HG02970 (cell line): Measurements from ENCODE around the gene WDR5.

Experiments
- ATAC-seq: cut with Tn5 transposase; IDR thresholded peaks from one replicate; pipeline ENCODE4 v1.9.1; 2021; ENCODE audit warnings: mild to moderate bottlenecking, moderate library complexity, moderate number of reproducible peaks; ENCODE audit not compliant: unreplicated experiment, low FRiP score

The WDR5 gene

GRCh38 chr9:134131471-134132207 is 4.2 kb upstream of the WDR5 start:
- no peak for ATAC-seq

- ATAC-seq = no peak
Measured at GRCh38 chr9:134132208-134132870, 3.5 kb upstream of the WDR5 start.

- no peak for ATAC-seq
Measured at GRCh38 chr9:134134949-134135342, 936 bp upstream of the WDR5 start.

GRCh38 chr9:134136118-134136995 is 475 bp downstream of the WDR5 start:
- ATAC-seq = peak; percentile 23

GRCh38 chr9:134136996-134137299 is 1.1 kb downstream of the WDR5 start:
- no peak for ATAC-seq

GRCh38 chr9:134138292-134138691 is 2.4 kb downstream of the WDR5 start:
- ATAC-seq = no peak

- no peak for ATAC-seq
Measured at GRCh38 chr9:134139081-134139480, 3.2 kb downstream of the WDR5 start.

- ATAC-seq = no peak
Measured at GRCh38 chr9:134141906-134142305, 6.0 kb downstream of the WDR5 start.

GRCh38 chr9:134144801-134145200 is 8.9 kb downstream of the WDR5 start:
- no peak for ATAC-seq

GRCh38 chr9:134145262-134145661 is 9.4 kb downstream of the WDR5 start:
- ATAC-seq = no peak

GRCh38 chr9:134146774-134147493 is 11.1 kb downstream of the WDR5 start:
- ATAC-seq = no peak

- ATAC-seq = no peak
Measured at GRCh38 chr9:134149380-134149779, 13.5 kb downstream of the WDR5 start.

GRCh38 chr9:134150557-134151214 is 14.8 kb downstream of the WDR5 start:
- ATAC-seq = no peak

- no peak for ATAC-seq
Measured at GRCh38 chr9:134152022-134152448, 16.2 kb downstream of the WDR5 start.

GRCh38 chr9:134152488-134152887 is 16.6 kb downstream of the WDR5 start:
- no peak for ATAC-seq

GRCh38 chr9:134153450-134153849 is 17.6 kb downstream of the WDR5 start:
- ATAC-seq = no peak

GRCh38 chr9:134154262-134154701 is 18.4 kb downstream of the WDR5 start:
- ATAC-seq = no peak

- no peak for ATAC-seq
Measured at GRCh38 chr9:134155812-134156377, 20.0 kb downstream of the WDR5 start.

GRCh38 chr9:134156564-134157377 is 20.9 kb downstream of the WDR5 start:
- ATAC-seq = no peak
